ENCODE measurements around the gene CAVIN1.
"Not testable (repeated sequence)": the region's sequence is repeated elsewhere in the genome, so short reads cannot be mapped to it uniquely, and the experiment has no call there.

Gene CAVIN1

DNA sequence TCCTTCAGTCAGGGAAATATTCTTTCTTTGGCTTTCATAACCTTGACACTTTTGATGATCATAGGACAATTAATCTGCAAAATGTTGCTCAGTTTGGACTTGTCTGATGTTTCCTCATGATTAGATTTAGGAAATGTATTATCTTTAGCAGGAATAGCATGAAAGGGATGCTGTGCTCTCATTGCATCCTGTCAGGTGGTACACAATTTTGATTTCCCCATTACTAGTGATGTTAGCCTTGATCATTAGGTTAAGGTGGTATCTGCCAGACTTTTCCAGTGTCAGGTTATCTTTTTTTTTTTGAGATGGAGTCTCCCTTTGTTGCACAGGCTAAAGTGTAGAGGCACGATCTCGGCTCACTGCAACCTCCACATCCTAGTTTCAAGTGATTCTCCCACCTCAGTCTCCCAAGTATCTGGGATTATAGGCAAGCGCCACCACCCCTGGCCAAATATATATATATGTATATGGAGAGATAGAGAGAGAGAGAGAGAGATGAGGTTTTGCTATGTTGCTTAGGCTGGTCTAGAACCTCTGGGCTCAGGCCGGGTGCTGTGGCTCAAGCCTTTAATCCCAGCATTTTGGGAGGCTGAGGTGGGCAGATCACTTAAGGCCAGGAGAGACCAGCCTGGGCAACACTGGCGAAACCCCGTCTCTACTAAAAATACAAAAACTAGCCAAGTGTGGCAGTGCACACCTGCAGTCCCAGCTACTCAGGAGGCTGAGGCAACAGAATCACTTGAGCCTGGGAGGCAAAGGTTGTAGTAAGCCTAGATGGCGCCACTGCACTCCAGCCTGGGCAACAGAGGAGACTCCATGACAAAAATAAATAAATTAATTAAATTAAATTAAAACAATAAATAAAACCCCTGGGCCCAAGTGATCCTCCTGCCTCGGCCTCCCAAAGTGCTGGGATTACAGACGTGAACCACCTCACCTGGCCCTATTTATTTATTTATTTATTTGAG lies 15.8 kb upstream of the CAVIN1 start:
- H3K4me3 ChIP-seq (ENCODE audit: low read depth, low read length): no peak overlapping the region
- DNase-seq (ENCODE audit: low read depth): no peak

DNA sequence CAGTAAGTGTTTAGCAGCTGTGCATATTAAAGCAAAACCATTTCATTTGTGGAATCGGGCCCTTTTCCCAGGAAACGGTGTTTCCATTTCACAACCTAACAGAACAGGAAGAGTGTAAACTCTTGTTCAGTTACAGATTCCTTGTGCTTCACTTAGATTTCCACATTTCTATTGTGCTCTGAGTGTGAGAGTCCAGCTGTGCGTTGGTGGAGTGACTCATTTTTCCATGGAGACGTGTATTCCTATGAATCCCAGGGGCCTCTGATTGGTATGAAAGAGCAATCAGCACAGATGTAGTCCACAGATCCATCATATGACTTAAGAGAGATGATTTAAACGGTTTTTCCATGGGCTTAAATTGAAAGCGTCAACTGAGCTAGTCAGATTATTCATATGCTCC lies 13.3 kb upstream of the CAVIN1 start:
- DNase-seq (ENCODE audit: low read depth): peak; percentile 99
- no peak overlapping the region for H3K4me3 ChIP-seq (ENCODE audit: low read depth, low read length)

DNA sequence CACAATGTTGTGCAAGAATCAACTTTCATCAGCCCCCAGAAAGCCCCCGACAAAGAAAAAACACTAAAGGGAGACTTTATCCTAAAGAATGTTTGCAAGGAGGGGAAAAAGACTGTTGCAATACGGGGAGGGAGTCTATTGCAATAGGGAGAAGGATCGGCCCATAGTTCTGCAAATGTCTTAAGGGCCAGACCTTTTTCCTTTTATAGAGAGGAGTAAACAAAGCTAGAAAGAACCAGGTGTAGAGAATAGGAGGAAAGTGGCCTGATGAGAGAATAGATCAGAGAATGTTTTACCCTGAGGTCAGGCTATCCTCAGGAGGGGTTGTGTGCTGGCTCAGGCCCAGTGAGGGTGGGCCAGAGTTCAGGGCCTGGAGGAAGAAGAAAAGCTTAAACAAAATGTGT lies 8.7 kb upstream of the CAVIN1 start:
- no peak overlapping the region for H3K4me3 ChIP-seq (ENCODE audit: low read depth, low read length)
- DNase-seq (ENCODE audit: low read depth): no peak

DNA sequence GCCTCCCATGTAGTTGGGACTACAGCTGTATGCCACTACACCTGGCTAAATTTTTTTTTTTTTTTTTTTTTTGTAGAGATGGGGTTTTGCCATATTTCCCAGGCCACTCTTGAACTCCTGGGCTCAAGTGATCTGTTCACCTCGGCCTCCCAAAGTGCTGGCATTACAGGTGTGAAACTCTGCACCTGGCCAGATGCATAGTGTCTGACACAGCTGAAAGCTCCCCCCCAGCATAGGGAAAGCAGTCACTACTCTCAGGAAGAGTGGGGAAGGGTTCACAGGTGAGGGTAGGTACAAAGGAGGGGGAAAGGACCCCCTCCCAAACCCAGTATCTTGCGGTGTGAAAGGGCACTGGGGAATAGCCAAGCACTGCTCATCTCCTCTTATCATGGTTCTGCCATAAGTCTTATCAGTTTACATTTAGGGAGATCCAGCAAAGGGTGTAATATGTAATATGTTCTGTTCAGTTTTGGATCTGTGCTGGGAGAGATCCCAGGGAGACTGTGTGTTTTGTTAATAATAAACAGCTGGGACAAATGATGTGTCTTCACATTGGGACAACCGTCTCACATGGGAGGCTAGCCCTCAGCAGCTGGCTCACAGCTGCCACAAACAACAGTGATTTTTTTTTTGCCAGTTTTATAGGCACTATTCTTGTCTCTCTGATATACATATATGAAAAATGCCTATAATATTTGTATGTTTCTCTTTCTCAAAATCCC lies 6.8 kb upstream of the CAVIN1 start:
- DNase-seq (ENCODE audit: low read depth): no peak
- no peak overlapping the region for H3K4me3 ChIP-seq (ENCODE audit: low read depth, low read length)

DNA sequence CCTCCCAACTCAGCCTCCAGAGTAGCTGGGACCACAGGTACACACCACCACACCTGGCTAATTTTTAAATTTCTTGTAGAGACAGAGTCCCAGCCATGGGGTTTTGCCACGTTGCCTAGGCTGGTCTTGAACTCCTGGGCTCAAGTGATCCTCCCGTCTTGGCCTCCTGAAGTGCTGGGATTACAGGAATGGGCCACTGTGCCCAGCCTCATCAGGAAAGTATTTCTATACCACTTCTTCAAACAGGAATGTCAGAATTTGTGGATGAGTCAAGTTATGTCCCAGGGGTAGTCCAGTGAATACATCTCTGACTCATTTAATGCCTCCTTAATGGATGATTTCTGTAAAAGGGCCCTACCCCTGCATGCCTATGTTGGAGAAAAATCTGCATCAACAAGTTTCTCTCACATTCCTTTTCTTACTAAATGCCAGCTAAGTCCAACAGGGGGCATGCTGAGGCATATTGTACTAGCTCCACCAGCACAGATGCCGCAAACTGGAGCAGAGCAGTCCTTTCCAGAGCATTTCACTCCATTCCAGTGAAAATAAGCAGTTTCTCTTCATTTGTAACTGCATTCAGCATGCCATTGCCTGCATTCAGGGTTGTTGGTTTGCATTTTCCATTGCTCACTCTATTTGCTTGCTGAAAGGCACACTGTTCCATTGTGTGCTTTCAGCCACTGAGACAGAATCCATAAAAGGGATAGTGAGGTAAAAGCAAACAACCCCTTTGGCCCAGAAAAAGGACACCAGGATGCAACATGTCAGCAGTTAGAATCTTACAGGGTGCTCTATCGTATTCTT lies 5.3 kb upstream of the CAVIN1 start:
- peak; percentile 96 for DNase-seq (ENCODE audit: low read depth)

DNA sequence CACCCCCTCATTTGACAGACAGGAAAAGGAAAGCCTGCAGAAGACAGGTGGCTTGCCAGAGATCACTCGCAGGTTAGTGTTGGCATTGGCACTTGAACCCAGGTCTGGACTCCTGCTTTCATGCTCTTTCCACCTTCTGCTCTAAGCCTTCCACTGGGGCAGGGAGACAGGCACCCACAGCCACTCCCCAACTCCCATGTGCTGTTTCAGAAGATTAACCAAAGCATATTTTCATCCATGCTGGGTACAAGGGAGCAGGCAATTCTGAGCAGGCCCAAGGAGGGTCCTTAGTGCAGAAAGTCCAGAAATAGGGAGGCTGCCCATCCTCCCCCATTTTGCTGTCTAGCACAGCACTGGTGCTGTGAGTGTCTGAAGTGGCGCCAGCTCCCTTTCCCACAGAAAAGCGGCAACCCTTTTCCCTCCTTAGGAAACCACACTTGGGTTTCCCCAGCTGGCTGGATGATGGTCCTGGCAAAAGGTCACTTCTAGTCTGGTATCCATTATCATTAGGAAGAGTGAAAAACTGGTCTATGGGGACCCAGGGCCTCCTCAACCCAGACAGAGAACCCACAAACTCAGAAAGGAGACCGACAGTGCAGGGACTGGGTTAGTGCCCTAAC lies 2.0 kb upstream of the CAVIN1 start:
- H3K4me3 ChIP-seq (ENCODE audit: low read depth, low read length): no peak overlapping the region
- DNase-seq (ENCODE audit: low read depth): no peak

More for the DNA sequence above, 5.3 kb upstream of the CAVIN1 start:
- H3K4me3 ChIP-seq (ENCODE audit: low read depth, low read length): no peak overlapping the region

DNA sequence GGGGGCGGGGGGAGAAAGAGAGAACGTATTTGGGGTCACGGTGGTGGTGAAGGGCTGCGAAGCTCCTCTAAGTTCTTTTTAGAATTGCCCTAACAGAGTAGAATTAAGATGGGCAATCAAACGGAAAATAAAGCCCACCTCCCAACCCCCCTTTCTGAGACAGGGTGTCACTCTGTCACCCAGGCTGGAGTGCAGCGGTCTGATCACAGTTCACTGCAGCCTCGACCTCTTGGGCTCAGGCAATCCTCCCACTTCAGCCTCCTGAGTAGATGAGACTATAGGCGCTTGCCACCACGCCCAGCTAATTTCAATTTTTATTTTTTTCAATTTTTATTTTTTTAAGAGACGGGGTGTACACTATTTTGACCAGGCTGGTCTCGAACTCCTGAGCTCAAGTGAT lies 710 bp upstream of the CAVIN1 start:
- peak overlapping the region; percentile 65 for H3K4me3 ChIP-seq (ENCODE audit: low read depth, low read length)
- DNase-seq (ENCODE audit: low read depth): no peak

DNA sequence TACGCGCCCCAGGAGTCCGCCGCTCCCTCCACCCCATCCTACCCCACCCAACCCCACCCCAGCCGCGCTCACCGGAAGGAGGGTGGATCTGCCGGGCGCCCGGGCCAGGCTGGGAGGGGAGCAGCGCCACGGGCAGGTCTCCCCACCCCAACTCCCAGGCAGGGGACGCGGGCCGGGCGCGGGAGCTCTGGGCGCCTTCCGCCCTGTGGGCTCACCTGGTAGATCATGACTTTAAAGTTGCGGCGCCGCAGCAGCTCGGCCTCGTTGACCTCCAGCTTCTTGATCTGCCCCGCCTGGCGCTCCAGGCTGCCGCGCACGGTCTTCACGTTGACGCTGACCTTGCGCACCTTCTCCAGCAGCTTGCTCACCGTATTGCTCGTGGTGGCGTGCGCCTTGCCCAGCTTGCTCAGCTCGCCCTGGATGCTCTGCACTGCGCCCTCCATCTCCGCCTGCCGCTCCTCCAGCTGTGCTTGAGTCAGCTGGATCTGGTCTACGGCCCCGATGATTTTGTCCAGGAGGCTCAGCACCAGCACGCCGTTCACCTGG lies 571 bp downstream of the CAVIN1 start:
- no peak for DNase-seq (ENCODE audit: low read depth)

DNA sequence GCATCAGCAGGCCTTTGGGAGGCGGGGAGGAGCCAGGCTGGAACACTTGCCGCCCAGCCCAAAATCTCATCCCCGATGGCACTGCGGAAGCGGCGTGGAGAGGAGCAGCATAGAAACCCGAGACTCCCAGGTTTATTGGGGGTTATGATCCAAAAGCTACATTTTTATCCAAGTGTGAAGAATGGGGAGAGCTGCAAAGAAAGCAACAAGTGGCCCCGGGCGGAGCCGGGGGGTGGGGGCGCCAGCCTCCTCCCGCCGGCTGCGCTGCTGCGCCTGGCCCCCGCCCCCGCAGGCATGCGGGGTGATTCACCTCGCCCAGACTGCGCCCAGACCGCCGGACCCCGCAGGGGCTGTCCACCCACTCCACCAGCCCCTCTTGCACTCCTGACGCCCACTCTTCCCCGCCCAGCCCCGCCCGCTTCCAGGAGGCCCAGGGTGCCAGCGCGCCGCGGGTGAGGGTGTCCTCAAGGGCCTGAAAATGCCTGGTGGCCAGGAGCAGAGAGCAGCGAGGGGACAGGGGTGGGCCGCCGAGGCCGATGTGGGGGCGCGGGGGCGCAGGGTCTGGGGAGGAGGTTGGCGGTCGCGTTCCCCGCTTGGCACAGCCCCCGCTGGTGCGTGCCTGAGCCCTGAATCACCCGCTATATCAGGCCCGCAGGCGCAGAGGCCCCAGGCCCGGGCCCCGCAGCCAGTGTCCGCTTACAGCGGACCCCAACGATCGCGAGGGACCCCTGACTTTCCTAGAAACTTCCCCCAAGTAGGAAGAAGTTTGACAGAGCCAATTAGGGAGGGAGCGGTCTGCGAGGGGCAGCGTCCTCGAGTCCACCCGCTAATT lies 1.3 kb downstream of the CAVIN1 start:
- peak overlapping the region; percentile 65 for H3K4me3 ChIP-seq (ENCODE audit: low read depth, low read length)
- no peak for DNase-seq (ENCODE audit: low read depth)

More for the DNA sequence above, 571 bp downstream of the CAVIN1 start:
- H3K4me3 ChIP-seq (ENCODE audit: low read depth, low read length): peak overlapping the region; percentile 65

DNA sequence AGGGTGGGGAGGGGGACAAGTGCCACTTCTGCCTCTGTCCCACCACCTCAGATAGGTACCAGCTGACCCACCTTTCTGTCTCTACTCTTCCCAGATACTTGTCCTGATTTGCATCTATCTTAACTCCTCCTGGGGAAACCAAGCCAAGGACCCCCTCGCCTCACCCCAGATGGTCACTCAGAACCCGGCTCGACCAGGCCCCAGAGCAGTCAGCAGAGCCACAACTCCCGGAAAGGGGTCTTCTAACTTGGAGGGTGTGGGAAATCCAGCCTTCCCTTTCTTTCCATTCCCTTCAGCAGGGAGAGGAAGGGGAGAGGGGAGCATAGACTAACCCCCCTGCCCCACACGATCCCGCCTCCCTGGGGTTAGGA lies 1.9 kb downstream of the CAVIN1 start:
- peak overlapping the region; percentile 65 for H3K4me3 ChIP-seq (ENCODE audit: low read depth, low read length)
- no peak for DNase-seq (ENCODE audit: low read depth)

DNA sequence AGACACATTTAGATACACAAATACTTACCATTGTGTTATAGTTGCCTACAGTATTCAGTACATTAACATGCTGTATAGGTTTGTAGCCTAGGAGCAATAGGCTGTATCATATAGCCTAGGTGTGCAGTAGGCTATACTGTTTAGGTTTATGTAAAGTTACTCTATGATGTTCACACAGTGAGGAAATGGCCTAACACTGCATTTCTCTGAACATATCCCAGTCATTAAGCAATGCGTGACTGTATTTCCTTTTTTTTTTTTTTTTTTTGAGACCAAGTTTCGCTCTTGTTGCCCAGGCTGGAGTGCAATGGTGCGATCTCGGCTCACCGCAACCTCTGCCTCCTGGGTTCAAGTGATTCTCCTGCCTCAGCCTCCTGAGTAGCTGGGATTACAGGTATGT lies 5.1 kb downstream of the CAVIN1 start:
- not testable (repeated sequence) for DNase-seq (ENCODE audit: low read depth); H3K4me3 ChIP-seq (ENCODE audit: low read depth, low read length)

DNA sequence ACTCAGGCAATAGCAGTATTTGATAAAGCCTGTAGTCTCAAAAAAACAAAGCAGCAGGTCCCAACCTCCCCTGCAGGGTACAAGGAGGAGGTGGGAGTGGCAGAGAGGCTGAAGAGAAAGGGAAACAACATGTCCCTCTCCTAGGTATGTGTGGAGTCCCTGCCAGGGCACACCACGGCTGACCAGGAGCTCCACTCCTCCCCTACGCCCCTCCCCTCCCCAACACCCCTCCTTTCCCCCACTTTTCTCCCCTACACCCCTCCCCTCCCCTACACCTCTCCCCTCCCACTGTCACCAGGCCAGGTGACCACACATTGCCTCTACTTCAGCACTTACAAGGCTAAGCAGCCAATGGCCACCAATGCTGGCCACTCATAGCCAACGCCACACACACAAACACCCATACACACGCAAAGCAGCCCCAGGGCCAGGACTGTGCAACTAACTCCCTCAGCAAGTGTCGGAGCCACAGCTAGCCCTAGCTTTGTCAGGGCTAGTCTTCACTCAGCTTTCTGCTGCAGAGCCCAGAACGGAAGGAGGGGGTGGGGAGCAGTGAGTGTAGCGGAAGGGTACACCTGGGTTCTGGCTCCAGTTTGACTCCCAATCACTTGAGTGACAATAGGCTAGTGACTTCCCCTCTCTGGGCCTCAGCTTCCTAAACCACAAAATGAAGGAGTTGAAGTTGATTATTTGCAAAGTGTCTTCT lies 8.2 kb downstream of the CAVIN1 start:
- no peak overlapping the region for H3K4me3 ChIP-seq (ENCODE audit: low read depth, low read length)
- no peak for DNase-seq (ENCODE audit: low read depth)

DNA sequence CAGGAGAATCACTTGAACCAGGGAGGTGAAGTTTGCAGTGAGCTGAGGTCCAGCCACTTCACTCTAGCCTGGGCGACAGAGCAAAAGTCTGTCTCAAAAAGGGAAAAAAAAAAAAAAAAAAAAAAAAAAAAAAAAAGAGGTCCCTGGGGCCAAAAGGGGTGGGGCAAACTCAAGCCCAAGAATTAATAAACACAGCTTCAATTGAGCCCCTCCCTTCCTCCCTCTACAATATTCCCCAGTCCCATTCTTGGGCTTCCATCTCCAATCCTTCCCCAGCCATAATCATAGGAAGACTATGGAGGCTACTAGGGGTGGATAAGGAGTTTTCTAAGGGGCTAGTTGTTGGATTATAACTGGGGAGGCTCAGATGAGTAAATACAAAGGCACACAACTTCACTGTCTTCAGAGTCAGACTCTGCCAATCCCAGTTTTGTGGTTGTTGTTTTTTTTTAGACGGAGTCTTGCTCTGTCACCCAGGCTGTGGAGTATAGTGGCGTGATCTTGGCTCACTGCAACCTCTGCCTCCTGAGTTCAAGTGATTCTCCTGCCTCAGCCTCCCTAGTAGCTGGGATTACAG lies 9.5 kb downstream of the CAVIN1 start:
- no peak for DNase-seq (ENCODE audit: low read depth)
- H3K4me3 ChIP-seq (ENCODE audit: low read depth, low read length): no peak overlapping the region

DNA sequence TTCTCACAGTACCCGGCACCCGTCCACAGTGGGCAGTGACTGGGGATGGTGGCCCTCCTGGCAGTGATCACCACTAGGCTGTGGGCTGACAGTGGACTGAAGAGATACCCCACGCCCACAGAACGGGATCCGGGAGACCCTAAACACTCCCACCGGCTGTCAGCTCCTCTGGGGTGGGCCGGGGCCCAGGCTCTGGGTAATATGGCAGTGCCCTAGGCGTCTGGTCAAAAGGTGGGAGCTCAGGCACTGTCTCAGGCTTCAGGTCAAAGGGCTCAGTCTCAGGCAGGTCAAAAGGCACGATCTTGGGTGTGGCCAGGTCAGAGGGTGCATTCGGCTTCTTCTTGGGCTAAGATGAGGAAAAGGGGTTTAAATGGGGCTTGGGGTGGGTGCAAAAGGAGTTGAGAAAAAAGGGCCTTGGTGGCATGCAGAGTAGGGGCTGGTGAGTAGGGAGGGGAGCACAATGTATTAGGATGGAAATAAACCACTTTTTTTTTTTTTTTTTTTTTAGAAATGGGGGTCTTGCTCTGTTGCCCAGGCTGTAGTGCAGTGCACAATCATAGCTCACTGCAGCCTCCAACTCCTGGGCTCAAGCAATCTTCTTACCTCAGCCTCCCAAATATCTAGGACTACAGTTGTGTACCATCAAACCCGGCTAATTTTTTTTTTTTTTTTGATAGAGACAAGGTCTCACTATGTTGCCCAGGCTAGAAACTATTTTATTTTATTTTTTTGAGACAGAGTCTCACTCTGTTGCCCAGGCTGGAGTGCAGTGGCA lies 11.0 kb downstream of the CAVIN1 start:
- no peak overlapping the region for H3K4me3 ChIP-seq (ENCODE audit: low read depth, low read length)
- DNase-seq (ENCODE audit: low read depth): no peak

DNA sequence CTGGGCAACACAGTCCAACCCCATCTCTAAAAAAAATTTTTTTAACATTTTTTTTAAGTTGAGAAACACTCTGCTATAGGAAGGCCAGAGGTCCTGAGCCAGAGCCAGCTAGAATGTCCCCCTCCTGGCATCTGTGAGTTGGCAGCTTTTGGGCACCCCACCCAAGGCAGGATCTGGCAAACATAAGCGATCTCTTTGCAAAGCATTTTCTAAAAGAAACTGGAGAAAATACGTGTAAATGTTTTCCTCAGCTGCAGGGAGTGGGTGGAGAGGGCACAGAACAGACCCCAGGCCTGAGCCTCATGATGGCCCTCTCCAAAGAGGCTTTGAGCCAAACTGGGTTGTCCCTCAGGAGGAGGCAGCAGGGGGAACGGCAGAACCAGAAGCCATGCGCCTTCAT lies 11.7 kb downstream of the CAVIN1 start:
- H3K4me3 ChIP-seq (ENCODE audit: low read depth, low read length): no peak overlapping the region
- no peak for DNase-seq (ENCODE audit: low read depth)

DNA sequence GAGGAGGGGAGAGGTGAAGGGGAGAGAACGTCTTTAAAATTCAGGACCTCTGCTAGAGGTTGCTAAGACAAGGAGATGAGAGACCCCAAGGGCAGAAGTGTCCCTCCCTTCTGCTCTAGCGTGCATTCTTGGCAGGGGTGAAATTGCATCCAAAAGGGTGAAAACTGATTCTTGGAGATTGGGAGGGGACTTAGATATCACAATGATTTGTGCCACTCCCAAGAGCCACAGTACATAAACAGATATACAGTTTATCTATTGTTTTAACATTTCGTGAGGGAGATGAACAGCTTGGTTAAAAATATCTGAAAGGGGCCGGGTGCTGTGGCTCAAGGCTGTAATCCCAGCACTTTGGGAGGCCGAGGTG lies 12.8 kb downstream of the CAVIN1 start:
- H3K4me3 ChIP-seq (ENCODE audit: low read depth, low read length): no peak overlapping the region
- DNase-seq (ENCODE audit: low read depth): no peak

All from skeletal muscle cell (primary cell).